GM18951 (cell line): ENCODE data around the gene S100P.
A peak's percentile ranks its signal among the peaks of the same experiment; 100 is the strongest.

ENCODE experiments used
- POLR2A ChIP-seq: IDR thresholded peaks from 4 replicates; pipeline ENCODE4 v1.6.1; 2011; ENCODE audit warnings: mild to moderate bottlenecking; ENCODE audit not compliant: insufficient read length, insufficient read depth; ENCODE audit errors: extremely low read depth
- in situ Hi-C: fragments of 300-500 bp; cut with MboI; formaldehyde crosslinking; loops from one replicate; pipeline ENCODE4 v1.12.0; 2022; ENCODE audit warnings: low sequenced_read_pairs, mixed read lengths, inconsistent platforms; ENCODE audit not compliant: unreplicated experiment

Gene S100P

GRCh38 chr4:6716018-6716911, 22.6 kb downstream of the S100P start, which contains the start of gene BLOC1S4:
TSS of gene BLOC1S4 (plus strand) at chr4:6716174. CDS start at chr4:6716210, 36 bp downstream.
- in situ Hi-C loops: loop anchor here (10.0 kb wide), 1 partner anchor 329 kb away; the partner anchor contains the start of gene TADA2B
- peak; percentile 97 for TF ChIP-seq POLR2A

- no peak for TF ChIP-seq POLR2A
- in situ Hi-C loops: loop anchor here (10.0 kb wide), 1 partner anchor 328 kb away; the partner anchor contains the start of gene TADA2B
Observed at GRCh38 chr4:6716958-6717655, 23.4 kb downstream of the S100P start.

GRCh38 chr4:6718932-6719610, 25.4 kb downstream of the S100P start:
- TF ChIP-seq POLR2A: no peak
- in situ Hi-C loops: loop anchor here (10.0 kb wide), 1 partner anchor 326 kb away; the partner anchor contains the start of gene TADA2B

- no peak for TF ChIP-seq POLR2A
- in situ Hi-C loops: loop anchor here (10.0 kb wide), 2 partner anchors 325 to 345 kb away; partner anchors contain the start of genes GRPEL1 and TADA2B
Observed at GRCh38 chr4:6719611-6720179, 26.0 kb downstream of the S100P start.

- TF ChIP-seq POLR2A: no peak
- in situ Hi-C loops: loop anchor here (10.0 kb wide), 1 partner anchor 345 kb away; the partner anchor contains the start of gene GRPEL1
Observed at GRCh38 chr4:6720202-6720699, 26.6 kb downstream of the S100P start.

- TF ChIP-seq POLR2A: no peak
- in situ Hi-C loops: loop anchor here (10.0 kb wide), 1 partner anchor 344 kb away; the partner anchor contains the start of gene GRPEL1
Observed at GRCh38 chr4:6721121-6721520, 27.4 kb downstream of the S100P start.

- no peak for TF ChIP-seq POLR2A
- in situ Hi-C loops: loop anchor here (10.0 kb wide), 1 partner anchor 342 kb away; the partner anchor contains the start of gene GRPEL1
Observed at GRCh38 chr4:6722891-6723290, 29.2 kb downstream of the S100P start.

GRCh38 chr4:6723851-6724250, 30.2 kb downstream of the S100P start:
- in situ Hi-C loops: loop anchor here (10.0 kb wide), 1 partner anchor 341 kb away; the partner anchor contains the start of gene GRPEL1
- no peak for TF ChIP-seq POLR2A

GRCh38 chr4:6724421-6725111, 30.9 kb downstream of the S100P start:
- TF ChIP-seq POLR2A: no peak
- in situ Hi-C loops: loop anchor here (10.0 kb wide), 1 partner anchor 340 kb away; the partner anchor contains the start of gene GRPEL1

- in situ Hi-C loops: loop anchor here (10.0 kb wide), 1 partner anchor 339 kb away; the partner anchor contains the start of gene GRPEL1
Observed at GRCh38 chr4:6725427-6725961, 31.8 kb downstream of the S100P start.
